Loucy (cell line): ENCODE measurements around the gene RNF126.

Experiments
- H2AFZ ChIP-seq: fragments of 200-600 bp; sonication (generic); 2 replicates; pipeline ENCODE4 v1.6.0; 2016; ENCODE audit warnings: antibody characterized with exemption, mild to moderate bottlenecking, low read length, moderate library complexity
- H3F3A ChIP-seq: fragments of 200-600 bp; 2 replicates; pipeline ENCODE4 v1.6.0; 2016; ENCODE audit warnings: antibody characterized with exemption, low read depth, mild to moderate bottlenecking
- H3K27me3 ChIP-seq: fragments of 200-600 bp; sonication (generic); 2 replicates; pipeline ENCODE4 v1.6.1; 2014; ENCODE audit warnings: low read length, mild to moderate bottlenecking; ENCODE audit not compliant: insufficient read depth, poor library complexity, severe bottlenecking
- H3K36me3 ChIP-seq: fragments of 200-600 bp; sonication (generic); 2 replicates; pipeline ENCODE4 v1.6.1; 2016; ENCODE audit warnings: low read length; ENCODE audit not compliant: insufficient read depth
- H3K4me1 ChIP-seq: fragments of 200-600 bp; sonication (generic); 2 replicates; pipeline ENCODE4 v1.5.1; 2014; ENCODE audit warnings: low read length, mild to moderate bottlenecking; ENCODE audit not compliant: insufficient read depth, poor library complexity, severe bottlenecking
- H3K4me2 ChIP-seq: fragments of 200-600 bp; sonication (generic); 2 replicates; pipeline ENCODE4 v1.6.0; 2014; ENCODE audit warnings: antibody characterized with exemption, low read length, low read depth, mild to moderate bottlenecking; ENCODE audit not compliant: poor library complexity, severe bottlenecking
- H3K4me3 ChIP-seq: fragments of 200-600 bp; sonication (generic); 2 replicates; pipeline ENCODE4 v1.5.1; 2014; ENCODE audit warnings: low read length, mild to moderate bottlenecking, mixed read lengths; ENCODE audit not compliant: poor library complexity, severe bottlenecking
- H3K79me2 ChIP-seq: fragments of 200-600 bp; sonication (generic); 2 replicates; pipeline ENCODE4 v1.6.1; 2014; ENCODE audit warnings: low read length; ENCODE audit not compliant: insufficient read depth
- H3K9ac ChIP-seq: fragments of 200-600 bp; sonication (generic); 2 replicates; pipeline ENCODE4 v1.6.0; 2014; ENCODE audit warnings: mild to moderate bottlenecking, low read depth, low read length, moderate library complexity; ENCODE audit not compliant: poor library complexity, severe bottlenecking
- H3K9me2 ChIP-seq: fragments of 200-600 bp; sonication (generic); replicated peaks from 2 replicates; pipeline ENCODE4 v1.6.1; 2016; ENCODE audit warnings: low read depth, low read length, mixed read lengths
- H3K9me3 ChIP-seq: fragments of 200-600 bp; sonication (generic); 2 replicates; pipeline ENCODE4 v1.6.1; 2014; ENCODE audit warnings: mild to moderate bottlenecking, antibody characterized with exemption, low read length, low read depth; ENCODE audit not compliant: insufficient read depth
- H4K20me1 ChIP-seq: fragments of 200-600 bp; sonication (generic); 2 replicates; pipeline ENCODE4 v1.6.0; 2014; ENCODE audit warnings: antibody characterized with exemption, low read length, mild to moderate bottlenecking; ENCODE audit not compliant: insufficient read depth, poor library complexity, severe bottlenecking
- CTCF ChIP-seq: fragments of 200-600 bp; sonication (generic); conservative IDR thresholded peaks from 2 replicates; pipeline ENCODE4 v1.5.1; 2014; ENCODE audit warnings: mild to moderate bottlenecking, antibody characterized with exemption, low read length
- EZH2phosphoT487 ChIP-seq: fragments of 200-600 bp; IDR thresholded peaks from 2 replicates; pipeline ENCODE4 v1.6.1; 2018; ENCODE audit warnings: antibody characterized with exemption, mild to moderate bottlenecking, moderate library complexity, borderline replicate concordance

RNF126 gene

GRCh38 chr19:620166-620862 lies 42.7 kb downstream of the RNF126 start:
- Histone ChIP-seq H3K79me2 (no peaks in the 10 kb centered on the region), H3K9me2 (no peaks in the 10 kb centered on the region), H3K27me3 (no peaks in the 10 kb centered on the region), H3K4me1 (no peaks in the 10 kb centered on the region), H3K4me3 (no peak overlapping the region), H3K9ac (no peak overlapping the region), H4K20me1 (no peaks in the 10 kb centered on the region), H3K4me2 (no peak overlapping the region), H3K9me3 (no peaks in the 10 kb centered on the region), H3K36me3 (peaks cover 14% of the 10 kb centered on the region; the same call in 1 of the 2 replicates), H2AFZ (no peak overlapping the region), H3F3A (no peaks in the 10 kb centered on the region)
- TF ChIP-seq CTCF (no peak), EZH2phosphoT487 (no peak)

GRCh38 chr19:619286-620002 lies 43.6 kb downstream of the RNF126 start:
- no peak overlapping the region for H3K9ac ChIP-seq
- H3F3A ChIP-seq = no peaks in the 10 kb centered on the region
- no peak overlapping the region for H3K4me3 ChIP-seq
- no peak overlapping the region for H2AFZ ChIP-seq
- H3K4me1 ChIP-seq = no peaks in the 10 kb centered on the region
- no peak overlapping the region for H3K4me2 ChIP-seq
- no peaks in the 10 kb centered on the region for H3K9me2 ChIP-seq
- no peaks in the 10 kb centered on the region for H3K79me2 ChIP-seq
- peaks cover 14% of the 10 kb centered on the region; the same call in 1 of the 2 replicates for H3K36me3 ChIP-seq
- TF ChIP-seq CTCF = no peak
- TF ChIP-seq EZH2phosphoT487 = no peak
- H3K9me3 ChIP-seq = no peaks in the 10 kb centered on the region
- H4K20me1 ChIP-seq = no peaks in the 10 kb centered on the region
- no peaks in the 10 kb centered on the region for H3K27me3 ChIP-seq

GRCh38 chr19:618674-619285 lies 44.2 kb downstream of the RNF126 start:
- Histone ChIP-seq H3K9ac (no peak overlapping the region), H3K4me3 (no peak overlapping the region), H3K79me2 (no peaks in the 10 kb centered on the region), H3K4me1 (no peaks in the 10 kb centered on the region), H3F3A (no peaks in the 10 kb centered on the region), H3K4me2 (no peak overlapping the region), H3K9me2 (no peaks in the 10 kb centered on the region), H4K20me1 (no peaks in the 10 kb centered on the region), H3K9me3 (no peaks in the 10 kb centered on the region), H2AFZ (no peak overlapping the region), H3K36me3 (peaks cover 14% of the 10 kb centered on the region; the same call in 1 of the 2 replicates), H3K27me3 (no peaks in the 10 kb centered on the region)
- TF ChIP-seq CTCF (no peak), EZH2phosphoT487 (no peak)
